ENCODE results near the gene NEDD4L. TPM values are rescaled to one million over a fixed set of nuclear protein-coding genes. Genes with fewer than 3 reads are reported as not detected.

NEDD4L gene
- total RNA-seq, 1 donor from 2014 or later = 5.1 TPM

DNA sequence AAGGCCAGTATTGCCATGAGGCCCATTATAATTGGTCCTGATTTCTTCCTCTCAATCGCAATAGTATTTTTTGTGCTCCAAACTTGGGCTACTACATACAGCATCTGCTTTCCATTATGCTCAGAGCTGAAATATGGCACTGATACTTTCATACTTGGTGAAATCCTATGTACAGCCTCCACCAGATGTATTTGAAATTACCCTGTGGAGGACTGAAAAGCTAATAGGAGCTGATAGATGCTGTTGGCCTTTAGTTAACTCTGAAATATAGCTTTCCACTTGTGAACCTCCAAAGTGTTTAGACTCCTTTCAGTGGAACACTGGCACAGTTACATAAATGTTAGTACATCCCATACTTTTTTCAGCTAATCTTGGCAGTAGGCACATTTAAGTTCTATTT is 205.7 kb downstream of the NEDD4L start:
- no peak overlapping the region for H3K27ac Mint-ChIP-seq
- no peaks in the 10 kb centered on the region for H3K36me3 Mint-ChIP-seq (ENCODE audit: low read depth)
- no peaks in the 10 kb centered on the region for H3K4me1 Mint-ChIP-seq (ENCODE audit: low read depth)
- peaks cover 6% of the 10 kb centered on the region for H3K27me3 Mint-ChIP-seq (ENCODE audit: low read depth)
- intact Hi-C loops (cut with micrococcal nuclease) = no loop called here
- no peaks in the 10 kb centered on the region for H3K9me3 Mint-ChIP-seq
- H3K4me3 Mint-ChIP-seq (ENCODE audit: low read depth) = no peak overlapping the region
- no peak for DNase-seq (ENCODE audit: low spot score)

DNA sequence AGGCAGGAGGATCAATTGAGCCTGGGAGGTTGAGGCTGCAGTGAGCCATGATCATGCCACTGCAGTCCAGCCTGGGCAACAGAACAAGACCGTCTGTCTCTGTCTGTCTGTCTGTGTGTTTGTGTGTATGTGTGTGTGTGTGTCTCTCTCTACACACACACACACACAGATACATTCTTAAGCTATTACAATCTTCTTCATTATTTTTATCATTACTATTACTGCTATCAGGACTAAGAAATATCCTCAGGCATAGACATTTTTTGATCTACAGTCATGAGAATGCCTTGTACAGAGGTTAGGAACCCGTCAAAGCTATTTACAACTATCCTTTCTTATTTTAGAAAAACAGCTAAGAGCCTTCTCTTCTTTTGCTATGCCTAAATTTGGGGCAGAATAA is 207.4 kb downstream of the NEDD4L start:
- no peak overlapping the region for H3K27ac Mint-ChIP-seq
- peaks cover 6% of the 10 kb centered on the region for H3K27me3 Mint-ChIP-seq (ENCODE audit: low read depth)
- H3K9me3 Mint-ChIP-seq = no peaks in the 10 kb centered on the region
- H3K36me3 Mint-ChIP-seq (ENCODE audit: low read depth) = no peaks in the 10 kb centered on the region
- no peaks in the 10 kb centered on the region for H3K4me1 Mint-ChIP-seq (ENCODE audit: low read depth)
- intact Hi-C loops (cut with micrococcal nuclease) = no loop called here
- no peak for DNase-seq (ENCODE audit: low spot score)
- no peak overlapping the region for H3K4me3 Mint-ChIP-seq (ENCODE audit: low read depth)

DNA sequence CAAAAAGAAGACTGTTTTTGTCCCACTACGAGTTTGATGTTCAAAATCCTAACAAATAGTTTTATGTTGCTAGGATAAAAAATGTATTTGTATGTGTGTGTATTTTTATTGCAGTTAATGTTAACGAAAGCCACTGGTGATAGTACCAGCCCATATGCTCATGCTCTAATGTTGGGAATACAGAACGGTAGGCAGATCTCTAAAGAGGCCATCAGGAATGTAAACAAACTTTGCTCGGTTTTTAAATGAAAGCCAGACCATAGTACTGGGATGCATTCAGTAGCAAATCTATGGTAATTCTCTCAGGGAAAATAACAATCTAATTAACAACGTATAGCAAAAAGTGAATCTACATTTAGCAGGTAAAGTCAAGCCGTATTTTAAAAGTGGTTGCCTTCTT is 208.1 kb downstream of the NEDD4L start:
- Mint-ChIP-seq H3K27me3 (ENCODE audit: low read depth) (peaks cover 6% of the 10 kb centered on the region), H3K9me3 (no peaks in the 10 kb centered on the region), H3K36me3 (ENCODE audit: low read depth) (no peaks in the 10 kb centered on the region), H3K27ac (no peak overlapping the region), H3K4me3 (ENCODE audit: low read depth) (no peak overlapping the region), H3K4me1 (ENCODE audit: low read depth) (no peaks in the 10 kb centered on the region)
- intact Hi-C loops (cut with micrococcal nuclease) = no loop called here
- DNase-seq (ENCODE audit: low spot score) = no peak

DNA sequence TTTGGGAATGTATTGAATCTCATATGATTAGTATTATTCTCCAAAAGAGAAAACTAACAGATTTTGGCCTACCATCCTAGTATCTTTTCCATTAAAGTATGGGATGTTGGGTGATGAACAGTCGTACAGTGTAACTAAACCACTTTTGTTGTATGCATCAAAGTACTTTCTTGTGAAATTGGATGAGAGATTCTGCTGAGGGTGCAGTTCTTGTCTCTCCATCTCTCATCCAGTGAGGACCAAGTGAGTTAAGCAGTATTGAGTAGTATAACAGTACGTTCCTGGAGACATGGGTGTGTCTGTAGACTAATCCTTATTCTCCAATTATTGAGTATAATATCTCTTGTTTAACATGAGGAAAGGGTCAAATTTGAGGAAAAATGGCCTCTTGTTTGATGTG is 209.3 kb downstream of the NEDD4L start:
- H3K27ac Mint-ChIP-seq = no peak overlapping the region
- no peak overlapping the region for H3K4me3 Mint-ChIP-seq (ENCODE audit: low read depth)
- intact Hi-C loops (cut with micrococcal nuclease) = no loop called here
- no peaks in the 10 kb centered on the region for H3K9me3 Mint-ChIP-seq
- no peaks in the 10 kb centered on the region for H3K36me3 Mint-ChIP-seq (ENCODE audit: low read depth)
- no peaks in the 10 kb centered on the region for H3K4me1 Mint-ChIP-seq (ENCODE audit: low read depth)
- H3K27me3 Mint-ChIP-seq (ENCODE audit: low read depth) = peaks cover 6% of the 10 kb centered on the region
- DNase-seq (ENCODE audit: low spot score) = no peak

DNA sequence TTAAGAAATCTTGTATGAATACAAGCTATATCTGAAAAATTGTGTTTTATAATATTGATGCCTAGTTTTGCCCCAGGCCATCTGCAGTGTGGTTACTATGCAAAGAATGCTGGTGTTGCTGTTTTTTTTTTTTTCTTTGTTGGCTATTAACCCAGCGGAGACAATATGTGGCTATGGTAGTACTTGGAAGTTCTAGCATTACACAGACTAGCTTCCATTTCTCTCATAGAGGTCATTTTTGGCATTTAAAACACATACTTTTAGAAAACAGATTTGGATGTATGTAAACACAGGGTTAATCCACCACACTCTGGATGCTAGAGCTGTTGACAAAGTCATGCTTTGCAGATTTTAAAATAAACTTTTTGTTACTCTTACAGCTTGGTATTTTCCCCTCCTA is 209.8 kb downstream of the NEDD4L start:
- Mint-ChIP-seq H3K36me3 (ENCODE audit: low read depth) (no peaks in the 10 kb centered on the region), H3K27me3 (ENCODE audit: low read depth) (peaks cover 6% of the 10 kb centered on the region), H3K27ac (no peak overlapping the region), H3K4me1 (ENCODE audit: low read depth) (no peaks in the 10 kb centered on the region), H3K4me3 (ENCODE audit: low read depth) (no peak overlapping the region), H3K9me3 (no peaks in the 10 kb centered on the region)
- intact Hi-C loops (cut with micrococcal nuclease) = no loop called here
- no peak for DNase-seq (ENCODE audit: low spot score)

DNA sequence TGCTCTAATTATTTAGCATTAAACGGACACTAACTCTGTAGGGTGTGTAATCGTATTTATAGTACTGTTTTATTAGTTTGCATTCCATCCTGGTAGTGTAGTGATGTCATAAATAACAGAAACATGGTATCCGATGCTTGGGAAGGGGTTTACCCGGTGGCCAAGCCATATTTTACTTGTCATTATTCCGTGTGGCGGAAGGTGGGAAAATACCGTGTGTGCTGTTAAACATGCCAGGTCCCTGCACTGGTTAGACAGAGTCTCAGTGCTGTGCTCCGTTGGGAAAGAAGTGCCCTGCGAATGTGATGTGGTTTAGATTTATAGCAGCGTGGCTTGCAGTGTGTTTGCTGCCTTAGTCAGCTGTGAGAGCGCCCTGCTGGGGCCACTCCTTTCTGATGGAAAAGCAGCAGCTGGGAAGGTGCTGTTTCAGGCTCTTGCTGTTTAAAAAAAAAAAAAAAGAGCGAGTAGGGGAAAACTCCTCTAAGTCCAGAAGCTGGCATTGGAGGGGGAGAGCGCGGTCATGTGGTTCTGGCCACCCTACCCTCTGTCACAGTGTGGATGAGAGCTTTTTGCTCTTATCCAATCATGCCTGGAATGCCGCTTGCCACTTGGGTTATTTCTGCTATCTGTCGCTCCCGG is 211.0 kb downstream of the NEDD4L start:
- DNase-seq (ENCODE audit: low spot score) = no peak
- Mint-ChIP-seq H3K9me3 (no peaks in the 10 kb centered on the region), H3K4me1 (ENCODE audit: low read depth) (no peaks in the 10 kb centered on the region), H3K36me3 (ENCODE audit: low read depth) (no peaks in the 10 kb centered on the region), H3K27ac (no peak overlapping the region), H3K27me3 (ENCODE audit: low read depth) (peaks cover 6% of the 10 kb centered on the region), H3K4me3 (ENCODE audit: low read depth) (no peak overlapping the region)
- intact Hi-C loops (cut with micrococcal nuclease) = no loop called here

DNA sequence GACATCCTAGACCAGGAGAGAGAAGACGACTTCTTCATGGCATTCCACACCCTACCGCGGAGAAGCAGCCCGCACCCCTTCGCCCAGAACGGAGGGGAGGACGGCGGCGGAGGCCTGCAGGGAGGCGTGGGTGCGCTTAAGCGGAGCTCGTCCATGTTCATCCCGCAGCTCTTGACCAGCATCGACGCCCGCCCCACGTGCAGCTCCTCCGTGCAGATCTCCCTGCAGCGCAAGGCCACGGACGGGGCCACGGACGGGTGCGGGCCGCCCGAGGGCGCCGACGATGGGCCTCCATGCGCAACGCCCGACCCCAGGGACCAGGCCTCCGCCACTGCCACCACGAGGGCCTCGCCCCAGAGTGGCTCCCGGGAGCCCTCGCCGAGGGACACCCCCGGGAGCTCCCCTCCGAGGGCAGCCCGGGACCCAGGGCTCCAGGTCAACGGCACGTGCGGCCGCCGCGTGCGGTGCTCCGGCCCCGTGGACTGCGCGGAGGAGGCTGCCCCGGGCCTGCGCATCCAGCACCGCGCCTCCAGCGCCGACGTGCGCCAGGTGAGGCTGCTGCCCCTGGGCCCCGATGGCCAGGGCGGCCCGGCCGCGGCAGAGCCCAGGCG is 211.8 kb downstream of the NEDD4L start:
- no peak for DNase-seq (ENCODE audit: low spot score)
- Mint-ChIP-seq H3K9me3 (no peaks in the 10 kb centered on the region), H3K4me1 (ENCODE audit: low read depth) (no peaks in the 10 kb centered on the region), H3K27ac (no peak overlapping the region), H3K4me3 (ENCODE audit: low read depth) (no peak overlapping the region), H3K36me3 (ENCODE audit: low read depth) (no peaks in the 10 kb centered on the region), H3K27me3 (ENCODE audit: low read depth) (peaks cover 6% of the 10 kb centered on the region)
- intact Hi-C loops (cut with micrococcal nuclease) = no loop called here

DNA sequence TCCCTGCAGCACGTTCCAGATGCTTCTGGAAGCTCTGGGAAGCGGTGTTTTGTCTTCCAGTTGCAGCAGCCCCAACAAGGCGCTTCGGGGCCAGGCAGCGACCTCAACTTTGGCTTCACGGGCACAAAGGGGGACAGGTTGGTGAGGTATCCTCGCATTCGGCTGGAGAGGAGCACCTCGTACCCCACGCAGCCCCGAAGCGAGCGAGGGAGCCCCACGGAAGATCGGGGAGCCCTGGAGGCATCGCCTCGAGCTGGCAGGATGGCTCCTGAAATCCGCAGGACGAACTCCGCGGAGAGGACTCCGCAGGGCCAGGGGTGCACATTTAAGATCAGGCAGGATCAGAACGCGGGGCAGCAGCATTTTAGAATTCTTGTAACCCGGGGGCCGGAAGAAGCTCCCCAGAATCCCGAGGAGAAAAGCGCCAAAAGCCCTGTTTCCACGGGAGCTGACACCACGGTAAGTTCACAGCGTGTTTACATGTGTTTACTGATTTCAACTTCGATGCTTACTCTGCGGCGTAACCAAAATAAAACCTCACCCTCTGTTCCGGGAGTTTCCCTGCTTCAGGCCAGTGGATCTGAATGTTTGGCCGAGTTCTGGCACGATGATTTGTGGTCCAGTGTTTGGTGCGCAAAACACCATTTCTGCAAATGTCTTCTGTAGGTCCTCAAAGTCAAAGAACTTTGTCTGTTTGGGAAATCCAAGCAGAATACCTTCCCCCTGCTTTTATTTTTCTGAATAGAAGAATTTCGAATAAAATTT is 212.5 kb downstream of the NEDD4L start:
- DNase-seq (ENCODE audit: low spot score) = no peak
- Mint-ChIP-seq H3K36me3 (ENCODE audit: low read depth) (no peaks in the 10 kb centered on the region), H3K27ac (no peak overlapping the region)

DNA sequence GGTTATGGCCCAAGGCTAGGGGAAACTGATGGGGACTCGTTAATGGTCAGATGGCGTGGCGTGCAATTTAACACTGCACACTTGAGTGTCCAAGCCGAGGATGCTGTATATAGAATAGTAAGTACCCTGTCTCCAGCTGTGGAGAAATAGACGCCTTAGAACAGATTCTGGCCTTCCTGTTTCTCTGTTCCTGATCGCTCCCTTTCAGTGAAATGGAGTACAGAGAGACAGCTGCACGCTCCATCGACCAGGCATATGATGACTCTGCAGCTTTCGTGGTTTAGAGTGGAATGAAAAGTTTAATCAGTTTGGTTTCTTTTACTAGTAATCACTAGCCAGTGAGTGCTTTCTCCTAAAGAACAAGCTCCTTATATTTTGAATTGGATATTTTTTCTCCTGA is 213.4 kb downstream of the NEDD4L start:
- intact Hi-C loops (cut with micrococcal nuclease) = no loop called here
- Mint-ChIP-seq H3K36me3 (ENCODE audit: low read depth) (no peaks in the 10 kb centered on the region), H3K9me3 (no peaks in the 10 kb centered on the region), H3K4me3 (ENCODE audit: low read depth) (no peak overlapping the region), H3K27me3 (ENCODE audit: low read depth) (peaks cover 5% of the 10 kb centered on the region), H3K27ac (no peak overlapping the region), H3K4me1 (ENCODE audit: low read depth) (no peaks in the 10 kb centered on the region)
- no peak for DNase-seq (ENCODE audit: low spot score)

More for the DNA sequence above, 212.5 kb downstream of the NEDD4L start:
- Mint-ChIP-seq H3K4me1 (ENCODE audit: low read depth) (no peaks in the 10 kb centered on the region), H3K4me3 (ENCODE audit: low read depth) (no peak overlapping the region), H3K27me3 (ENCODE audit: low read depth) (peaks cover 8% of the 10 kb centered on the region), H3K9me3 (no peaks in the 10 kb centered on the region)
- intact Hi-C loops (cut with micrococcal nuclease) = no loop called here

DNA sequence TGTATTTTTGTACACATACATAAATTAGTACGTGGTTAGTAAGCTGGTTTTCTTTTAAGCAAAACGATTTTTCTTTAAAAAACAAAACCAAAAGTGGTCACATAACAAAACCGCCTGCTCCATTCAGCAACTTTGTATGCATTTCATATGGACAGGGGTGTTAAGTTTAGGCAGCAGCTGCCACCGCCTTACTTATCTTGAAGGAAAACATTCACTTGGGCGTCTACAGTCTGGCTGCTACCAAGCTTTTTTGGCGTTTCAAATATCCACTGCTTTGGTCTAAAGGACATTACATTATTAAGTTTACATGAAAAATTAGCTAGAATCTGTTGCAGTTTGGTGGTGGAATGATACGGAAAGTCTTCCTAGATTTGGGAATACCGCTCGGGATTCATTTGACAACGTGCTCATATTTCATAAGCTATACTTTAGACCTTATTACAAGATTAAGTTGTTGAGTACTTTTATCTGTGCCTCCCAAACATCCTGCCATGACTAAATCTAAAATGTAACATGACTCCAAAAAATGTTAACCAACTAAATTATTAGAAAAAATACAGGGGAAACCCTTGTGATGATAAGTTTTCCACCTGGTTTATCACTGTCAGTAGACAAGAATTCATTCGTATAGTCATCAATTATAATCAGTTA is 214.8 kb downstream of the NEDD4L start:
- Mint-ChIP-seq H3K4me1 (ENCODE audit: low read depth) (peaks cover 6% of the 10 kb centered on the region), H3K4me3 (ENCODE audit: low read depth) (no peak overlapping the region), H3K27me3 (ENCODE audit: low read depth) (peaks cover 5% of the 10 kb centered on the region), H3K27ac (no peak overlapping the region), H3K9me3 (no peaks in the 10 kb centered on the region), H3K36me3 (ENCODE audit: low read depth) (no peaks in the 10 kb centered on the region)
- intact Hi-C loops (cut with micrococcal nuclease) = no loop called here
- no peak for DNase-seq (ENCODE audit: low spot score)

DNA sequence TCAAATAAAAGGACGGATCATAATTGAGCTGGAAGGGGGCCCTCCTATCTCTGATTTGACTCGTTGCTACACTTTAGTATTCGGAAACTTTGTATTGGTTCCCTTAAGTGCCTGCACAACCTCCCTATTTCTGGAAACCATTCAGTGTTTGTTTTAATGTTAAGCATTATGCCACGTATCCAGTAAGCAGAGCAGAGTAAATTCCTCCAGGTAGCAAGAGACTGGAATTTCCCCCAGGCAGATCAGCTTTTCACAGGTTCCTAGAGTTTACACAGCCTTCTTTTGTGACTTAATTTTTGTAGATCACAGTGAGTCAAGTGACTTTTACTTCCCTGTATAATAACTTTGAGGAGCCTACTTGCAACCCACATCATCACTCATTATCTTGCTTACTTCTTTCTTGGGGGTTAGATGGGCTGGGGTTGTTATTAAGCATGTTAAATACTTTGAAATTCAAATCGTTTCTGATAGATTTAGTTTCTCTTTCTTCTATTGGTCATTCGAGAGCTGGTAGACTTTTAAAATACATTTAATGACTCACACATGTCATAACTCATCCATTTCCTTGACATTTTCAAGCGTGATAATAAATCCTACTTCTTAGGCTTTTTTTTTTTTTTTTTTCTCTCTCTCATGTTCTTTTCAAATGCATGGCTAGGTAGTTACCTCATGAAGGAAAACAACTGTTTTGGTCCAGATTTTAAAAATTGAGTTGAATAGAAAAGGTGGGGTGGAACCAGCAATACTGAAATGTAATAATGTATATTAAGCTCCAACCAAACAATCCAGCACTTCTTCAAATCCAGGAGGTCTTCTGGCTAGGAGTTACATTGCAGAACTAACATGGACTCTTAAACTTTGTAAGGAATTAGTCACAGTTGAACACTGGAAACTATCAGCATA is 219.3 kb downstream of the NEDD4L start:
- no peaks in the 10 kb centered on the region for H3K36me3 Mint-ChIP-seq (ENCODE audit: low read depth)
- peaks cover 4% of the 10 kb centered on the region for H3K27me3 Mint-ChIP-seq (ENCODE audit: low read depth)
- peaks cover 6% of the 10 kb centered on the region for H3K4me1 Mint-ChIP-seq (ENCODE audit: low read depth)
- DNase-seq (ENCODE audit: low spot score) = no peak
- no peak overlapping the region for H3K4me3 Mint-ChIP-seq (ENCODE audit: low read depth)
- no peaks in the 10 kb centered on the region for H3K9me3 Mint-ChIP-seq
- H3K27ac Mint-ChIP-seq = no peak overlapping the region
- intact Hi-C loops (cut with micrococcal nuclease) = no loop called here

DNA sequence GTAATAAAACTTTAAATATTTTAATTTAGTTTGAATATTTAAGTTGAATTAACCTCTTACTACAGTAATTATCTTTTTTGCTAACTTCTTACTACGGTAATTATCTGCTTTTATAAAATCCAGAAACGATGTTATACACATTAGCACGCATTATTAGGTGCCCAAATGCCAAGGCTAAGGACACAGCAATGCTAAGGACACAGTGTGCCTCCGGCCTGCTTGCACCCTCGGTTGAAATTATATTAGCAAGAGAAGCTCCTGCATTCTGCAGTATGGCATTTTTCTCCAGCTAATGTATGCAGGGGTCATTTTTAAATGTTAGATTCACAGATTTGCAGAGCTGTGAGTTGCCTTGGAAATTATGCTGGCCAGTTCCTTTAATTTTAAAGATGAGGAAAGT is 220.0 kb downstream of the NEDD4L start:
- Mint-ChIP-seq H3K27me3 (ENCODE audit: low read depth) (peaks cover 4% of the 10 kb centered on the region), H3K36me3 (ENCODE audit: low read depth) (no peaks in the 10 kb centered on the region), H3K9me3 (no peaks in the 10 kb centered on the region), H3K4me3 (ENCODE audit: low read depth) (no peak overlapping the region), H3K4me1 (ENCODE audit: low read depth) (peaks cover 6% of the 10 kb centered on the region), H3K27ac (no peak overlapping the region)
- DNase-seq (ENCODE audit: low spot score) = no peak
- intact Hi-C loops (cut with micrococcal nuclease) = no loop called here

All from activated T-helper 2 cell treated with anti-CD3 and anti-CD28 coated beads, Interferon-gamma antibody, Interleukin-2, Interleukin-4, amounts not matched to agents 10 μg/mL and 5 μg/mL and 100 μg/mL, durations not matched to agents 14 hours and 24 hours and 36 hours (primary cell).